GM18526 (cell line): ENCODE results near the gene NT5C3A.

Experiments
- POLR2A ChIP-seq: IDR thresholded peaks from 3 replicates; pipeline ENCODE4 v1.6.1; 2011; ENCODE audit not compliant: insufficient read length; ENCODE audit errors: extremely low read depth

NT5C3A gene

DNA sequence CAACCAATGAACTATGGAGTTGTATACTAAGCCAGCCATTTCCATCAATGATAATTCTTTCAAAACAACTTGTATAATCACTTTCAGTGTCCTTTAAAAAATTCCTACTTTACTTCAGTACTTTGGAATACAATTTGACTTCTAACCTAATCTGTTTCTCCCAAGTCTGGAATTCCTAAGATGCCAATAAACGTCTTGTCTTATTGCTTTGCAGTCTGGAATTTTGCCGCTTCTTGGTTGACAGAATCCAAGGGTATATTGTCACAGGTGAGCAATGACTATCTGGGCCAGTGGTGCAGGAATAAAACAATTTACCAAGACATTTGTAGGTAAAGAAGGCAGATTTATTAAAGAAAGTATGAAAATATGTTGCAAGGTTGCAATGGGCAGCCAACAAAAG, 24.8 kb upstream of the NT5C3A start:
- no peak for TF ChIP-seq POLR2A

DNA sequence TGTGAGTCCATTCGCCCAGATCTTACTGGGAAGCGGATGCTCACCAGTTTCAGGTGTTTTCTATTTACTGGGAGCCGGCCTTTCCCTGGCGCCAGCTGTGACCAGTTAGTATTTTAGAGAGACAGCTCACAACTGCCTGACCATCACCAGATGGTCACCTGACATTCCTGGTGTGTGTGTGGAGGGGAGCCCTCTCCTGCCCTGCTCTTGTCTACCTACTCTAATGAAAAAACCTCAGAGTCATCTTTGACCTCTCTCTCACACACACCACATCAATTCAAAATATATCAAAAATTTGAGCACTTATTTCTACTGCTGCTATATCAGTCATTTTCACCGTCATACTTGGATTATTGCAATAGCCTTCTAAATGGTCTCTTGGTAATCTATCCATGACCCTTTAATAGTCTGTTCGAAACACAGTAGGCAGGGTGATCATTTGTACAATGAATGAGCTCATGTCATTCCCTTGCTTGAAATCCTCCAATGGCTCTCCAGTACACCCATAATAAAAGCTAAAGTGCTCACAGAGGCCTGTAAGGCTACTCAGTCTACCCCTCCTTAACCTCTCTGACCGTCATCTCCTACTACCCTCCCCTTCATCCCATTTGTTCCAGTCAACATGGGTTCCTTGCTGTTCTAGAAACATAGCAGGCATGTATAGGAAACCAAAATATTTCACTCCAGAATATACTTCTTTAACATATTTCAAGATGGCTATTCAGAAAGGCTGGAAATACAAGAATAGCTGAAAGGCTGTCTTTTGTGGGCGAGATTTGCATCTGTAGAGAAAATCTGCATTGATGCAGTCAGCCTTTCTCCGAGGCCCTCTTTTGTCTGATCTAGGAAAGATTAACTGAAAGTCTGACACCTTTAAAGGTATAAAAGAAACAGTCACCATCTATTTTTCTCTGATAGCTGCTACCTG, 17.5 kb upstream of the NT5C3A start:
- no peak for TF ChIP-seq POLR2A

DNA sequence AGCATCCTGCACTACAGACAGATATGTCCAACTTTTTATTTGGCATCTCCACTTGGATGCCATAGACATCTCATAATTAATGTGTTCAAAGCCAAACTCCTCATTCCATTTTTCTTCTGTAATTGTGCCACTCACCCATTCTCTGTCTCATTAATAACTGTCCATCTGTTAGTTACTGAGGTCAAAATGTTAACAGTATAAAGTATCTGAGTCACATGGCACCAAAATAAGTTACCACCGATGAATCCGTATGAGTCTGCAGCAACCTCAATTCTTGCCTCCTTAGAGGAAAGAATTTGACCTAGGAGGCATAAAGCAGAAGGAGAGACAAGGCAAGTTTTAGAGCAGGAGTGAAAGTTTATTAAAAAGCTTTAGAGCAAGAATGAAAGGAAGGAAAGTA, 16.5 kb upstream of the NT5C3A start:
- TF ChIP-seq POLR2A: no peak

DNA sequence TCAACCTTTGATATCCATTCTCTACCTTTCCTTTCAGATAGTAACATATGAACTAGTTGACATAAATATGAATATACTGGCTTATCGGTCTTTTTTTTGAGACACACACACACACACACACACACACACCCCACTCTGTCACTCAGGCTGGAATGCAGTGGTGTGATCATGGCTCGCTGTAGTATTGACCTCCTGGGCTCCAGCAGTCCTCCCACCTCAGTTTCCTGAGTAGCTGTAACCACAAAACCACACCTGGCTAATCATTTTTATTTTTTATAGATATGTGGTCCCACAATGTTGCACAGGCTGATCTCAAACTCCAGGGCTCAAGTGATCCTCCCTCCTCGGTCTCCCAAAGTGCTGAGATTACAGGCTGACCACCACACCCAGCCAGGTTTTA, 14.2 kb upstream of the NT5C3A start:
- no peak for TF ChIP-seq POLR2A

DNA sequence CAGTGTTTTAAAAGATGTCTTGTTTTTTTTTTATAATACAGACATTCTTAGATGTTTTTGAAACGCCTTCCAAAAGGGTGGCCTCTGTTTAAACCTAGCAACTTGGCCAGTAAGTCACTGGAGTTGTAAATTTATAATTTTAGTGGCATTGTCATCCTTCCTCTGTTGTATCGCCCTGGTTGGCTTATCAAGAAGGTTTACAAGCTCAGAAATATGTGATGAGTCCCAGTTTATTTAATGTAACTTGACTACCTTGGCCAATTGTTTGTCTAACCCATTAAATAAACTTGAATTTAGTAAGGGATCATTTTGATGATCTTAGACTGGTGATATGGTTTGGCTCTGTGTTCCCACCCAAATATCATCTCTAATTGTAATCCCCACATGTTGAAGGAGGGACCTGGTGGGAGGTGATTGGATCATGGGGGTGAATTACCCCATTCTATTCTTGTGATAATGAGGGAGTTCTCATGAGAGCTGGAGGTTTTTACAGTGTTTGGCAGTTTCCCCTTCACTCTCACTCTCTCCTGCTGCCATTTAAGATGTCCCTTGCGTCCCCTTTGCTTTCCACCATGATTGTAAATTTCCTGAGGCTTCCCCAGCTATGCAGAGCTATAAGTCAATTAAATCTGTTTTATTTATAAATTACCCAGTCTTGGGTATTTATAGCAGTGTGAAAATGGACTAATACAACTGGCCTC, 13.4 kb upstream of the NT5C3A start:
- no peak for TF ChIP-seq POLR2A

DNA sequence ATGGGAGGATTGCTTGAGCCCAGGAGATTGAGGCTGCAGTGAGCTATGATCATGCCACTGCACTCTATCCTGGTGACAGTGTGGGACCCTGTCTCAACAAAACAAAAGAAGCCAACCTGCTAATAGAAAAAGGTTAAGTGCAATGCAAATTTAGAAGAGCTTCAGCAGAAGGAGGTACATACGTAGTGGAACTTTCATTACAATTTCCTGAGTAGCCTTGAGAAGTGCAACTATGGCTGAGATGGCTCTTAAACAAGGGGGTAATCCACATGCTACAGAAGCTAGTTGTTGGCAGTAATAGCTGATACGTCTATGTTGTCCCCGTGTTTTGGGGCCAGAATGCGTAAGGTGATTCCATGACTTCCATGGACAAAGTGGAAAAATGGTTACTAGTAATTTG, 10.7 kb upstream of the NT5C3A start:
- no peak for TF ChIP-seq POLR2A

DNA sequence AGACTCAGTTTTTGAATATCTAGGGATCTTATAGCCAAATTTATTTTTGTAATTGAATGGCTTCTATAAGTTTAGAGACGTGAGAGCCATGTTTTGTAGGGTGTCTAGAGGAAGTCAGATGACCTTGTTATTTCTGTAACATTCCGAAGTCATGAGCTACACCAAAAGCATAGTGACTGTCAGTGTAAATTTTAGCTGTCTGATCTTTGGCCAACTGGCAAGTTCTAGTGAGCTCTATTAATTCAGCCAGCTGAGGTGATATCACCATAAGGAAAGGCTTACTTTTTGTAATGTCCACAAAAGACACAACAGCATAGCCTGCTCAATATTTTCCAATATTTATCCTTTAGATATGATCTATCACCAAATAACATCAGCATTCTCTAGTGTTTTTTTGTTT, 9.9 kb upstream of the NT5C3A start:
- TF ChIP-seq POLR2A: no peak

DNA sequence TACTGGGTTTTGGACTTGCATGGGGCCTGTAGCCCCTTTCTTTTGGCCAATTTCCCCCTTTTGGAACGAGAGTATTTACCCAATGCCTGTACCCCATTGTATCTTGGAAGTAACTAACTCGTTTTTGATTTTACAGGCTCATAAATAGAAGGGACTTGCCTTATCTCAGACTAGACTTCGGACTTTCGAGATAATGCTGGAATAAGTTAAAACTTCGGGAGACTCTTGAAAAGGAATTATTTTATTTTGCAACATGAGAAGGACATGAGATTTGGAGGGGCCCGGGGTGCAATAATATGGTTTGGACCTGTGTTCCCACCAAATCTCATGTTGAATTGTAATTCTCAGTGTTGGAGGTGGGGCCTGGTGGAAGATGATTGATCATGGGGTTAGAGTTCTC, 8.3 kb upstream of the NT5C3A start:
- no peak for TF ChIP-seq POLR2A

DNA sequence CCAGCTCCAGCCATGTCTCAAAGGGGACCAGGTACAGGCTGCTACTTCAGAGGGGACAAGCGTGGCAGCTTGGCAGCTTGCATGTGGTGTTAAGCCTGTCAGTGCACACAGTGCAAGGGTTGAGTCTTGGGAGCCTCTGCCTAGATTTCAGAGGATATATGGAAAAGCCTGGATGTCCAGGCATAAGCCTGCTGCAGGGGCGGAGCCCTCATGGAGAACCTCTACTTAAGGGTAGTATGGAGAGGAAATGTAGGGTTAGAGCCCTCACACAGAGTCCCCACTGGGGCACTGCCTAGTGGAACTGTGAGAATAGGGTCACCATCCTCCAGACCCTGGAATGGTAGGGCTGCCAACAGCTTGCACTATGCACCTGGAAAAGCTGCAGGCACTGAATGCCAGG, 7.7 kb upstream of the NT5C3A start:
- TF ChIP-seq POLR2A: no peak

DNA sequence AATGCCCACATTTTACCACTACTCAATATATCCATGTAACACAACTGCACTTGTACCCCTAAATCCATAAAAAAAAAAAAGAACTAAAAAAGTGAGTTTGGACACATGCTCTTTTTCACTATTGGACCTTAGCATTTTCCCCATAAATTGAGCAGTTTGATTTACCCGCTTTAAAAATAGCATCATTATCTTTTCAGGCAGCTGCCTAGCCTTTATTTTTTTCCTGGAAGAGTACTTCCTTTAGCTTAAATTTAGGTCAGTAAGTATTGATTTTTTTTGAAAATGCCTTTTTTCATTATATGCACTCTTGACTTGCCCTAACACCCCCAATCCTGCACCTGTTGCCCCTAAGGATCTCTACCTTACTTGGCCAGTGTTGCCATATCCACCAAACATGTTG, 5.3 kb upstream of the NT5C3A start:
- no peak for TF ChIP-seq POLR2A

DNA sequence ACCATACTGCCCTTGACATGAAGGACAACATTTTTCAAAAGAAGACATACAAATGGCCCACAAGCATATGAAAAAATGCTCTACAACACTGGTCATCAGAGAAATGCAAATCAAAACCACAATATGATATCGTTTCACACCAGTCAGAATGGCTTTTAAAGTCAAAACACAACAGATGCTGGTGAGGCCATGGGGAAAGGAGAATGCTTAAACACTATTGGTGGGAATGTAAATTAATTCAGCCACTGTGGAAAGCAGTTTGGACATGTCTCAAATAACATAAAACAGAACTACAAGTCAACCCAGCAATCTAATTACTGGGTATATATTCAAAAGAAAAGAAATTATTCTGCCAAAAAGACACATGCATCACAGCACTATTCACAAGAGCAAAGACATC, 4.2 kb upstream of the NT5C3A start:
- no peak for TF ChIP-seq POLR2A

DNA sequence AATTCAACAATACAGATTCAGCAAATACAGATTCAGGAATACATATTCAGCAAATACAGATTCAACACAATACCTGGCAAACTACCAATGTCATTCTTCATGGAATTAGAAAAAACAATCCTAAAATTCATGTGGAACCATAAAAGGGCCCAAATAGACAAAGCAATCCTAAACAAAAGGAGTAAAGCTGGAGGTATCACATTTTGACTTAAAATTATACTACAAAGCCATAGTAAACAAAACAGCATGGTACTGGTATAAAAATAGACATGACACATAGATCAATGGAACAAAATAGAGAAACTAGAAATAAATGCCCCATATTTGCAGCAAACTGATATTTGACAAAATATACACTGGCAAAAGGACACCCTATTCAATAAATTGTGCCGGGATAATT, 3.4 kb upstream of the NT5C3A start:
- TF ChIP-seq POLR2A: no peak

DNA sequence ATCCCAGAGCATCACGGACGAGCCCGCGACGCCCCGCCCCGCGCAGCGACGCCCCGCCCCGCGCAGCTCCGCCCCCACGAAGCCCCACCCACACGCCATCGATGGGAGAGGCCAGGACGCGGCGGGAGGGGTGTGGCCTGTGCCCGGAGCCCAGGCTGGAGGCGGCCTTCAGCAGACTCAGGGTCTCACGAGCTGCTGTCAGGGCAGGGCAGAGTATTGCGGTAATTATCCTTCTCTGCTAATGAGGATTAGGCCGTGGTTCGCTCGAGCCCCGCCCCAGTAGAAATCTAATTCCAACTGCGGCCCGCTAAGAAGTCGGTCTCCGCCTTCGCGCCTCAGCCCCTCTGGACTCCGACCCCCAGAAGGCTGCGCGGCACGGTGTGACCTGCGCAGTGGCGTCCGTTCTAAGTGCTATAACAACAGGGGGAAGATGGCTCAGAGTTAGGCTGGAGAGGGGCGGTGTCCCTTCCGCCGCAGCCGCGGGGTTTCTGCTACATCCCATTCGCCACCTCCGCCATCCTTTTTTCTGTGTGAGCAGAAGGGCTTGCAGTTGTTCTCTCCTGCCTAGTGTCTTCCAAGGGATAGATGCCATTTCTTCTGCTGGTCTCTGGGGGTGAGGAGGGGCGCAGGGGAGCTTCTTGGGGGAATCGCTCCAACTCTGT, 337 bp upstream of the NT5C3A start:
- peak; percentile 63 for TF ChIP-seq POLR2A

DNA sequence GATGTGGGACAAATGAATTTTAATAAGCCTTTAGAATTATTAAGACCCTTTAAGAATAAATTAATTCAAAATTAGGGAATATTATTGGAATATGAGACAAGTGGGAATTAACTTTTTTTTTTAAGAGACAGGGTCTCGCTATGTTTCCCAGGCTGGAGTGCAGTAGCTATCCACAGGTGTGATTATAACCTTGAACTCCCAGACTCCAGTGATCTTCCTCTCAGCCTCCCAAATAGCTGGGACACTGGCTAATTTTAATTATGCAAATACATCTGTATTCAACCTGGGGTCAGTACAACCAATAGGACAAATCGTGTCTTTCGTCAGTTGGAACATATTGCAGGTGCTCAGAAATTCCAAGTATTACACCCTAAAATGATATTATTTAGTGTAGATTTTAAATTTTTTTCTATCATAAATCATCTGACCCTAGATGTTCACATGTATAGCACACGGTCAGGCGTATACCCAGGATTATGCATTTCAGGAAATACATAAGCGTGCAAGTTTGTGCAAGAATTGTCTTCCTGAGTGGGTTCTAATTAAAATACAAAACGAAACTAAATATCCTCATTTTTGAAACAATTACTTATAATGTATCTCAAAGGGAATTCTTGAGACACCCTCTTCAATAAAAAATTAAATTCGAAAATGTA, 1.2 kb downstream of the NT5C3A start:
- TF ChIP-seq POLR2A: no peak

DNA sequence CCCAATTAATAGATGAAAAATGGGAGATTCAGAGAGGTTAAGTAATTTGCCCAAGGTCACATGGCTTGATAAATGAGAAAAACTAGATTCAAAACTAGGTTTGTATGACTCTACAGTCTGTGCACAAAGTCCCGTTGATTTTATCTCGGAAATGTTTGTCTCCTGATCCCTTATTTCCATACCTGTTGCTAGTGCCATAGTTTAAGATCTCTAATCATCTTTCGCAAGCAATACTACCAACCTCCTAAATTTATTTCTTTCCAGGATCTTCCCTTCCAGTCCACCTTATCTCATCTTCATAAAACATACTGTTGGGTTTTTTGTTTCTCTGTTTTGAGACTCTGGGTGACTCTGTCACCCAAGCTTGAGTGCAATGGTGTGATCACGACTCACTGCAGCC, 2.9 kb downstream of the NT5C3A start:
- TF ChIP-seq POLR2A: no peak
